Gastroesophageal sphincter (tissue), 4 donors: ENCODE results near the gene STK40. TPM values are rescaled to one million over a fixed set of nuclear protein-coding genes. Genes with fewer than 3 reads are reported as not detected.

Experiments used
- ATAC-seq: fragments of 150-250 bp; one replicate; pipeline ENCODE4 v1.9.1; 2016; ENCODE audit warnings: mild to moderate bottlenecking, moderate library complexity
- H3K27ac ChIP-seq, 4 donors: fragments of 200-600 bp; sonication (generic) in 3 of 4; 1 replicate in 3 of 4; 2 replicates in 1 of 4; pipeline ENCODE4 v1.5.1; 2016 to 2019
- H3K27me3 ChIP-seq: fragments of 200-600 bp; sonication (generic); one replicate; pipeline ENCODE4 v1.5.1; 2019
- H3K36me3 ChIP-seq, 2 donors: fragments of 200-600 bp; sonication (generic); one replicate each; pipeline ENCODE4 v1.5.1; 2019; ENCODE audit warnings: control low read depth in 1 of 2
- H3K4me1 ChIP-seq, 3 donors: fragments of 200-600 bp; sonication (generic); 1 replicate in 2 of 3; 2 replicates in 1 of 3; pipeline ENCODE4 v1.5.1; 2016 to 2019; ENCODE audit warnings: control low read depth in 2 of 3
- H3K4me3 ChIP-seq, 2 donors: fragments of 200-600 bp; sonication (generic); one replicate each; pipeline ENCODE4 v1.5.1; 2019; ENCODE audit warnings: mild to moderate bottlenecking in 1 of 2, moderate library complexity in 1 of 2
- H3K9me3 ChIP-seq, 3 donors: fragments of 200-600 bp; sonication (generic); one replicate each; pipeline ENCODE4 v1.5.1; 2017 to 2019; ENCODE audit warnings: control low read depth in 2 of 3
- CTCF ChIP-seq, 4 experiments: fragments of 200-600 bp in 2 of 4; fragments of 450-650 bp in 2 of 4; sonication (generic) in 1 of 4; IDR thresholded peaks; one replicate each; pipeline ENCODE4 v1.5.1; 2017 to 2019; ENCODE audit warnings: antibody characterized with exemption in 4 of 4, mild to moderate bottlenecking in 2 of 4, moderate library complexity in 2 of 4
- EP300 ChIP-seq: sonication (generic); formaldehyde crosslinking; IDR thresholded peaks from one replicate; pipeline ENCODE4 v1.6.1; 2017; ENCODE audit warnings: antibody characterized with exemption, mild to moderate bottlenecking
- POLR2A ChIP-seq, 2 donors: fragments of 450-650 bp; IDR thresholded peaks; one replicate each; pipeline ENCODE4 v1.6.1; 2017; ENCODE audit warnings: antibody characterized with exemption in 2 of 2, mild to moderate bottlenecking in 2 of 2, moderate library complexity in 1 of 2
- POLR2AphosphoS5 ChIP-seq: sonication (generic); formaldehyde crosslinking; IDR thresholded peaks from one replicate; pipeline ENCODE4 v1.6.1; 2017; ENCODE audit warnings: antibody characterized with exemption
- WGBS, 2 donors: methylation state at CpG; one replicate each; pipeline ENCODE4 v1.1.5; 2018; ENCODE audit warnings: low coverage in 1 of 2; 5-methylcytosine and 5-hydroxymethylcytosine counted together
- total RNA-seq, 4 donors: library from RNA; depleted of rRNA; stranded (reverse); fragments of >200 nt; gene quantifications; one replicate each; pipeline ENCODE4 v1.1.0, GENCODE V29; 2016

Gene STK40
- total RNA-seq, 4 donors from 2014 or later: 39.2 to 127 (median 68.6) TPM

GRCh38 chr1:36387141-36387949, 1.6 kb upstream of the STK40 start:
- Histone ChIP-seq H3K36me3 (peaks cover 0 to 27% of the 10 kb centered on the region in 2 donors), H3K4me1 (peaks cover 0 to 66% (median 37%) of the 10 kb centered on the region in 3 donors), H3K27ac (peak overlapping the region; percentile 96 to 99 (median 96)), H3K27me3 (no peaks in the 10 kb centered on the region), H3K9me3 (no peaks in the 10 kb centered on the region), H3K4me3 (peak overlapping the region in 1 of 2 donors; percentile 98)
- WGBS, 2 donors: 27 to 39% methylated on average over 7 to 9 of the region's 10 CpGs
- TF ChIP-seq POLR2AphosphoS5: peak; percentile 84
- TF ChIP-seq EP300: no peak
- ATAC-seq: peak; percentile 46

GRCh38 chr1:36386265-36387140, 779 bp upstream of the STK40 start:
- Histone ChIP-seq H3K9me3 (no peaks in the 10 kb centered on the region), H3K36me3 (peaks cover 0 to 18% of the 10 kb centered on the region in 2 donors), H3K4me1 (peaks cover 0 to 74% (median 37%) of the 10 kb centered on the region in 3 donors), H3K4me3 (peak overlapping the region; percentile 42 to 98), H3K27me3 (no peaks in the 10 kb centered on the region), H3K27ac (peak overlapping the region; percentile 96 to 99 (median 96))
- ATAC-seq: peak; percentile 86
- 0 to 2% methylated on average over 8 of the region's 14 CpGs for WGBS, 2 donors
- TF ChIP-seq CTCF (IDR thresholded peaks at IDR 0.05) (no peak), POLR2A (IDR thresholded peaks at IDR 0.05) (peak; percentile 77 to 81), EP300 (no peak), POLR2AphosphoS5 (peak; percentile 99)

GRCh38 chr1:36384542-36385409, 948 bp downstream of the STK40 start:
- Histone ChIP-seq H3K27me3 (no peaks in the 10 kb centered on the region), H3K4me3 (peak overlapping the region; percentile 77 to 98), H3K9me3 (no peaks in the 10 kb centered on the region), H3K36me3 (peaks cover 0 to under 1% of the 10 kb centered on the region in 2 donors), H3K4me1 (peaks cover 0 to 86% (median 41%) of the 10 kb centered on the region in 3 donors), H3K27ac (peak overlapping the region; percentile 89 to 99 (median 96))
- TF ChIP-seq CTCF (IDR thresholded peaks at IDR 0.05): no peak
- no peak for TF ChIP-seq POLR2A (IDR thresholded peaks at IDR 0.05)
- TF ChIP-seq POLR2AphosphoS5: no peak
- TF ChIP-seq EP300: no peak
- 2 to 10% methylated on average over 4 to 5 of the region's 25 CpGs for WGBS, 2 donors
- no peak for ATAC-seq

GRCh38 chr1:36383240-36383639, 2.5 kb downstream of the STK40 start:
- no peak for ATAC-seq
- H3K27ac ChIP-seq: peak overlapping the region in 2 of 4 donors; percentile 9 to 99
- TF ChIP-seq POLR2AphosphoS5: no peak
- TF ChIP-seq EP300: no peak
- TF ChIP-seq CTCF (IDR thresholded peaks at IDR 0.05): no peak
- no peak for TF ChIP-seq POLR2A (IDR thresholded peaks at IDR 0.05)
- no peak overlapping the region for H3K4me3 ChIP-seq
- no peaks in the 10 kb centered on the region for H3K27me3 ChIP-seq
- no peaks in the 10 kb centered on the region for H3K9me3 ChIP-seq
- WGBS, 2 donors: 70 to 77% methylated on average over 3 to 4 of the region's 4 CpGs
- no peaks in the 10 kb centered on the region for H3K36me3 ChIP-seq
- H3K4me1 ChIP-seq: peaks cover 0 to 85% (median 37%) of the 10 kb centered on the region in 3 donors
